Sciatic nerve (tissue), 2 donors: ENCODE results near the gene TES. TPM values are rescaled to one million over a fixed set of nuclear protein-coding genes. Genes with fewer than 3 reads are reported as not detected.

Source experiments
- ATAC-seq: fragments of 200-7000 bp; cut with Tn5 transposase; one replicate; pipeline ENCODE4 v1.9.1; 2020; ENCODE audit warnings: mild to moderate bottlenecking, moderate library complexity
- DNase-seq: peaks from one replicate; pipeline ENCODE4 v3.0.0-alpha.2; 2020; ENCODE audit warnings: low spot score
- intact Hi-C: fragments of 100-400 bp; cut with DNase I; formaldehyde crosslinking; loops from one replicate; pipeline ENCODE4 v1.14.2; 2022
- total RNA-seq: library from RNA; stranded (reverse); fragmentation: NEBNext Ultra II Directional; extraction: Animal tissue kit (Norgen Biotek cat#: 25700); gene quantifications from one replicate; pipeline ENCODE4 v1.2.1, GENCODE V29; 2021
- donor health status: DM: no; HTN: no; CAD: no.
- donor health status: DM: no; HTN: no; CAD: no.

The TES gene
- total RNA-seq, 1 donor from 2014 or later = 32.3 TPM

- intact Hi-C loops = no loop called here
- ATAC-seq = no peak
- no peak for DNase-seq
Measured at GRCh38 chr7:116216956-116217571, 6.7 kb downstream of the TES start.

GRCh38 chr7:116218051-116218645 is 7.8 kb downstream of the TES start:
- intact Hi-C loops = no loop called here
- DNase-seq (no peak), ATAC-seq (no peak)

- intact Hi-C loops = no loop called here
- no peak for ATAC-seq
- DNase-seq = no peak
Measured at GRCh38 chr7:116218747-116219146, 8.4 kb downstream of the TES start.

GRCh38 chr7:116219288-116219687 is 8.9 kb downstream of the TES start:
- DNase-seq (no peak), ATAC-seq (no peak)
- intact Hi-C loops = no loop called here

GRCh38 chr7:116219834-116220233 is 9.5 kb downstream of the TES start:
- intact Hi-C loops = no loop called here
- ATAC-seq (no peak), DNase-seq (no peak)

- DNase-seq (no peak), ATAC-seq (no peak)
- intact Hi-C loops = no loop called here
Measured at GRCh38 chr7:116222501-116222900, 12.2 kb downstream of the TES start.

- ATAC-seq = no peak
- intact Hi-C loops = no loop called here
- DNase-seq = no peak
Measured at GRCh38 chr7:116223588-116223987, 13.2 kb downstream of the TES start.

GRCh38 chr7:116224492-116225098 is 14.3 kb downstream of the TES start:
- DNase-seq = no peak
- no peak for ATAC-seq
- intact Hi-C loops = no loop called here

GRCh38 chr7:116225860-116226259 is 15.5 kb downstream of the TES start:
- intact Hi-C loops = no loop called here
- no peak for DNase-seq

GRCh38 chr7:116226664-116227063 is 16.3 kb downstream of the TES start:
- intact Hi-C loops = no loop called here
- no peak for DNase-seq
- ATAC-seq = no peak

More at GRCh38 chr7:116225860-116226259, 15.5 kb downstream of the TES start:
- no peak for ATAC-seq

GRCh38 chr7:116227678-116228239 is 17.4 kb downstream of the TES start:
- intact Hi-C loops = no loop called here
- ATAC-seq = peak; percentile 83

GRCh38 chr7:116228241-116228640 is 17.9 kb downstream of the TES start:
- intact Hi-C loops = no loop called here
- DNase-seq (no peak), ATAC-seq (peak; percentile 35)

More at GRCh38 chr7:116227678-116228239, 17.4 kb downstream of the TES start:
- DNase-seq = no peak

GRCh38 chr7:116229366-116229765 is 19.0 kb downstream of the TES start:
- intact Hi-C loops = no loop called here
- DNase-seq = no peak
- no peak for ATAC-seq

- ATAC-seq (peak; percentile 37), DNase-seq (no peak)
- intact Hi-C loops = no loop called here
Measured at GRCh38 chr7:116230191-116231005, 20.1 kb downstream of the TES start.

- DNase-seq (no peak), ATAC-seq (no peak)
- intact Hi-C loops = no loop called here
Measured at GRCh38 chr7:116231543-116231942, 21.2 kb downstream of the TES start.

GRCh38 chr7:116231949-116232348 is 21.6 kb downstream of the TES start:
- peak; percentile 43 for ATAC-seq
- no peak for DNase-seq
- intact Hi-C loops = no loop called here

- ATAC-seq (no peak), DNase-seq (no peak)
- intact Hi-C loops = no loop called here
Measured at GRCh38 chr7:116232350-116232749, 22.0 kb downstream of the TES start.

- DNase-seq (no peak), ATAC-seq (no peak)
- intact Hi-C loops = no loop called here
Measured at GRCh38 chr7:116232920-116233319, 22.6 kb downstream of the TES start.

GRCh38 chr7:116234517-116235200 is 24.3 kb downstream of the TES start:
- intact Hi-C loops = no loop called here
- ATAC-seq (no peak), DNase-seq (no peak)
